GM19025 (cell line): Measurements from ENCODE around the gene RREB1.

Source experiments
- ATAC-seq: cut with Tn5 transposase; IDR thresholded peaks from one replicate; pipeline ENCODE4 v1.9.1; 2021; ENCODE audit warnings: mild to moderate bottlenecking, low read depth, moderate library complexity; ENCODE audit not compliant: unreplicated experiment

RREB1 gene

GRCh38 chr6:7161845-7162244 lies 54.1 kb downstream of the RREB1 start:
- ATAC-seq: no peak

GRCh38 chr6:7163661-7164071 lies 55.9 kb downstream of the RREB1 start:
- ATAC-seq: no peak

- no peak for ATAC-seq
Measured at GRCh38 chr6:7164536-7165001, 56.8 kb downstream of the RREB1 start.

GRCh38 chr6:7165002-7165889 lies 57.5 kb downstream of the RREB1 start:
- no peak for ATAC-seq

- no peak for ATAC-seq
Measured at GRCh38 chr6:7165890-7166267, 58.1 kb downstream of the RREB1 start.

GRCh38 chr6:7166410-7167293 lies 58.9 kb downstream of the RREB1 start:
- no peak for ATAC-seq

- no peak for ATAC-seq
Measured at GRCh38 chr6:7169296-7169721, 61.5 kb downstream of the RREB1 start.

- ATAC-seq: no peak
Measured at GRCh38 chr6:7170117-7170732, 62.5 kb downstream of the RREB1 start.

GRCh38 chr6:7171119-7171518 lies 63.4 kb downstream of the RREB1 start:
- ATAC-seq: no peak

GRCh38 chr6:7171733-7172132 lies 64.0 kb downstream of the RREB1 start:
- ATAC-seq: no peak

GRCh38 chr6:7172649-7173048 lies 64.9 kb downstream of the RREB1 start:
- ATAC-seq: no peak

- ATAC-seq: no peak
Measured at GRCh38 chr6:7173843-7174503, 66.2 kb downstream of the RREB1 start.

- ATAC-seq: no peak
Measured at GRCh38 chr6:7175462-7175861, 67.7 kb downstream of the RREB1 start.

- ATAC-seq: no peak
Measured at GRCh38 chr6:7176208-7176607, 68.4 kb downstream of the RREB1 start.

GRCh38 chr6:7178280-7178679 lies 70.5 kb downstream of the RREB1 start:
- ATAC-seq: no peak

GRCh38 chr6:7180751-7181150 lies 73.0 kb downstream of the RREB1 start:
- ATAC-seq: no peak

- no peak for ATAC-seq
Measured at GRCh38 chr6:7183707-7184106, 75.9 kb downstream of the RREB1 start.

GRCh38 chr6:7184502-7184901 lies 76.7 kb downstream of the RREB1 start:
- ATAC-seq: no peak

- ATAC-seq: no peak
Measured at GRCh38 chr6:7185561-7185960, 77.8 kb downstream of the RREB1 start.

GRCh38 chr6:7188492-7188891 lies 80.7 kb downstream of the RREB1 start:
- peak; percentile 85 for ATAC-seq
